ENCODE data around the gene DSC2. TPM values are rescaled to one million over a fixed set of nuclear protein-coding genes. Genes with fewer than 3 reads are reported as not detected.
A peak's percentile ranks its signal among the peaks of the same experiment; 100 is the strongest.
"Not testable (repeated sequence)": the region's sequence is repeated elsewhere in the genome, so short reads cannot be mapped to it uniquely, and the experiment has no call there.

Gene DSC2
- polyA plus RNA-seq, 1 donor: 65.2 TPM

DNA sequence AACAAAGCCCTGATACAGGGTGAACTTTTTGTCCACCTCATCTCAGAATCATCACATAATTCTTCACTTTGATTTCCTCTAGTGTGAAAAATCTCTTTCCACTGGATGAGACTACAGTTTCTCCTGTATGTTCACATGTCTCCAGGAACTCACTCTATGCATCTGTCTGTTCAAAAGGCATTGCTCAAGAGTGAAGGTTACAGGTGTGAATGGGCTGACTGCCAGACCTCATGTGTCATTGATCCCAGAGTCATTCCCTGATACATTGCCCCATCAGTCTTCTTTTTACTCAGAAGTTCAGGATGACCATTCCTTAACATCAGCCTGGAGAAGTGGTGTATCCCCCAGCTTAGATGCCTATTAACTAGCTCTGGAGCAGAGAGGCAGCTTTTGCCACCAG, 55.3 kb downstream of the DSC2 start:
- Histone ChIP-seq H3K4me1 (ENCODE audit: control insufficient read depth, insufficient read depth, low read length) (peaks cover 5% of the 10 kb centered on the region), H3K9me3 (ENCODE audit: control insufficient read depth, low read depth, low read length) (peaks cover 2% of the 10 kb centered on the region), H3K4me3 (ENCODE audit: low read length) (no peak overlapping the region), H3K27me3 (ENCODE audit: control insufficient read depth, insufficient read depth, low read length) (peaks cover 30% of the 10 kb centered on the region), H3K36me3 (ENCODE audit: control insufficient read depth, insufficient read depth, low read length) (no peaks in the 10 kb centered on the region), H3K27ac (ENCODE audit: low read length) (no peak overlapping the region)
- DNase-seq: peak in 1 of 2 donors; percentile 44

DNA sequence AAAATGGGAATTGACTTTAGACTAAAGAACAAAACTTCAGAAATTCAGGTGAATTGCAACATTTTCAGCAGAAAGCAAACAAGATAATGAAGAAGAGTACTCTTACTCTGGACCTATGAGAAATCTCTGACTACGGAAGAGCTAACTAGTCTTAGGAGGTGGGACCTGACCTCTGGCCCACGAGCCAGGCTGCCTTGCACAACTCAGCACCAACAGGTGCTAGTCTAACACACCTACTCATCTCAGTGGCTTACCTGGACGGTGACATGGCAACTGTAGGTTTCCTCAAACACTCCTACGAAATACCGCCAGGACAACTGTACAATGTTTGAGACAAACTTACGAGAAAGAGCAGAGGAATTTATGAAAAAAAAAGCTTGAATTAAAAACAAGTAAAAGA, 56.6 kb downstream of the DSC2 start:
- Histone ChIP-seq H3K4me3 (ENCODE audit: low read length) (no peak overlapping the region), H3K36me3 (ENCODE audit: control insufficient read depth, insufficient read depth, low read length) (no peaks in the 10 kb centered on the region), H3K9me3 (ENCODE audit: control insufficient read depth, low read depth, low read length) (peaks cover 6% of the 10 kb centered on the region), H3K27me3 (ENCODE audit: control insufficient read depth, insufficient read depth, low read length) (peaks cover 44% of the 10 kb centered on the region), H3K4me1 (ENCODE audit: control insufficient read depth, insufficient read depth, low read length) (peaks cover 14% of the 10 kb centered on the region), H3K27ac (ENCODE audit: low read length) (no peak overlapping the region)
- peak in 1 of 2 donors; percentile 22 for DNase-seq
- WGBS (ENCODE audit: insufficient coverage, low lambda C conversion rate): 100% methylated on average over 3 of the region's 6 CpGs

DNA sequence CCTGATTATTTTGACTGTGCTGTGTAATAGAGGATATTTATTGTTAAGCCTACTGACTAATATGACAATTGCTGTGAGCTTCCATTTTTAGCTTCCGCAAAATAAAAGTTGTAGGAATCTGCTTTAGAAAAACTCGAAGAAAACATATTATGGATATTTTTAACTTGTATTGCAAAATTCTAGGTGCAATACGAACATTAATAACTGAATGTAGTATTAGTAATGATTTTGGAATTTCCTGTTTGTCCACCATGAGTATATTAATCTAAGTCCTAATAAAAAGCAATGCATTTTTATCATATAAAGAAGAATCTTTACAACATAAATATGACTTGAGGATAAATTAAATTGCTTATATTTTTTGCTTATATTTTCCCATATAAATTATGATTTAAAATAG, 57.3 kb downstream of the DSC2 start:
- Histone ChIP-seq H3K27me3 (ENCODE audit: control insufficient read depth, insufficient read depth, low read length) (peaks cover 50% of the 10 kb centered on the region), H3K4me3 (ENCODE audit: low read length) (no peak overlapping the region), H3K4me1 (ENCODE audit: control insufficient read depth, insufficient read depth, low read length) (peaks cover 14% of the 10 kb centered on the region), H3K9me3 (ENCODE audit: control insufficient read depth, low read depth, low read length) (peaks cover 6% of the 10 kb centered on the region), H3K36me3 (ENCODE audit: control insufficient read depth, insufficient read depth, low read length) (no peaks in the 10 kb centered on the region), H3K27ac (ENCODE audit: low read length) (no peak overlapping the region)
- DNase-seq: no peak
- 92% methylated on average over 2 of the region's 3 CpGs for WGBS (ENCODE audit: insufficient coverage, low lambda C conversion rate)

DNA sequence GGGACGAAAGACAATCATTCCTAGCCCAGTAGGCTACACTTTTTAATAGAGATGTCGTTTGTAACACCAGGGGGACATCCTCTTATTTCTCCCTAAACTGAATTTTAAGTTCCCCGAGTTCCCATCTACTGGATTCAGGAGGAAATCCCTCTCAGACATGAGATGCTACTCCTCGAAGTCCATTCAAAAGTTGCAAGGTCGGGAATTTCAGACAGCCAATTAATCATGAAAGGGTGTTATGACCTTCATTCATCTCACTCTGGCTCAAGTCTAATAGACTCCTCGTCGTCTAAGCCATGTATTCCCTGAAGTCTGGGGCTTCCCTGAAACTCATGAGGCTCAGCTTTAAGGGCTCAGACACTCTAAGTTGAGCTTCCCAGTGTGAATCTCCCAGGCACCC, 58.5 kb downstream of the DSC2 start:
- Histone ChIP-seq H3K27ac (ENCODE audit: low read length) (no peak overlapping the region), H3K9me3 (ENCODE audit: control insufficient read depth, low read depth, low read length) (peaks cover 6% of the 10 kb centered on the region), H3K4me1 (ENCODE audit: control insufficient read depth, insufficient read depth, low read length) (peaks cover 14% of the 10 kb centered on the region), H3K4me3 (ENCODE audit: low read length) (no peak overlapping the region), H3K27me3 (ENCODE audit: control insufficient read depth, insufficient read depth, low read length) (peaks cover 55% of the 10 kb centered on the region), H3K36me3 (ENCODE audit: control insufficient read depth, insufficient read depth, low read length) (no peaks in the 10 kb centered on the region)
- no peak for DNase-seq
- 74% methylated on average over 3 of the region's 7 CpGs for WGBS (ENCODE audit: insufficient coverage, low lambda C conversion rate)

DNA sequence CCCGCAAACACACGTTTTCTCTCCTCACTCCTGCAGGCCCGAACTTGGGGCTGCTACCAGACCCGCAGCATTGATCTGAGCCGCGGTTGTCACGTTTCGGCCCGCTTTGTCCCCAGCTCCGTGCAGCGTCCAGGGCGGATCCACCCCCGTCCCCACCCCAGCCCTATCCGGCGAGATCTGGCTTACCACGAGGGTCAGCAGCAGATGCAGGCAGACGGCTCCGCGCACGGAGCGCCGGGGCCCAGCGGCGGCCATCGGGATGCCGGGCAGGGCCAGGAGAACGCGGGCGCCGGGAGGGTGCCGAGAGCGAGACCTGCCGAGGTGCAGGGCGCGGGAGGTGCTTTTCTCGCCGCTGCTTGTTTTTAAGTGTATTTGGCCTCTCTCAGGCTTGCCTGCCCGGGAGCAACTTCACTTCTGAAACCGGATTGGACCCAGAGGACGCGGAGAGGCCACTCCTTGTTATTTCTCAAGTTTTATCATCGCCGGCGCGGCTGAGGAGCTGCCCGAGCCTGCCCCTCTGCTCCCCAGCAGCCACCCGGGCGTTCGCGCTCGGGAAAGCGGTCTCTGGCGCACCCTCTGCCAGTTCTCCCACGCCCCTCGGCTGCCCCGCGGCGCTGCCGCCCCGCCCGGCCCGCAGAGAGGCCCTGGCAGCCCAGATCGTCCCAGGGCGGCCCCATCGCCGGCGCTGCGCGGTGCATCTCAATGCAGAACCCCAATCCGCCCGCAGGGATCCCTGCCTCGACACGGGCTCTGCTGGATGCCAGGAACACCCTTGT, 59.6 kb downstream of the DSC2 start, which contains the start of gene DSC3:
Gene DSC3 (minus strand): TSS at position 337 of the 776 bp plus-strand sequence. CDS start 82 bp downstream, at position 255.
- H3K27me3 ChIP-seq (ENCODE audit: control insufficient read depth, insufficient read depth, low read length): peaks cover 57% of the 10 kb centered on the region

DNA sequence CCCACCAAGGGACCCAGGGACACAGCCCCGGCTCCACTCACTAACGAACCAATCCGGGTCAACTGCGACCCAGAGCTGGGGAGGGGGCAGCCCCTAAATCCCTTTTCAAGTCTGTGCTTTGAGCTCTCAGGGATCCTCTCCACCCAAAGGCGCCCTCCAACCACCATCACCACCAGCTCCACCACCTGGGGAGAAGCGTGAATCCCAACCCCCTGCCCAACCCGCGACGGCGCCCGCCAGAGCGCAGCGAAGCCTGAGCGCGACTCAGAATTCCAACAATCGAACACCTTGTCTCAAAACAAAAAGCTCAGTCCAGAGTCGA, 60.2 kb downstream of the DSC2 start:
- H3K27ac ChIP-seq (ENCODE audit: low read length): no peak overlapping the region
- H3K27me3 ChIP-seq (ENCODE audit: control insufficient read depth, insufficient read depth, low read length): peaks cover 59% of the 10 kb centered on the region
- peaks cover 6% of the 10 kb centered on the region for H3K9me3 ChIP-seq (ENCODE audit: control insufficient read depth, low read depth, low read length)
- H3K36me3 ChIP-seq (ENCODE audit: control insufficient read depth, insufficient read depth, low read length): no peaks in the 10 kb centered on the region
- no peak for DNase-seq
- H3K4me3 ChIP-seq (ENCODE audit: low read length): peak overlapping the region; percentile 30
- WGBS (ENCODE audit: insufficient coverage, low lambda C conversion rate): no CpG with 5 or more reads among the region's 17 CpGs
- peaks cover 14% of the 10 kb centered on the region for H3K4me1 ChIP-seq (ENCODE audit: control insufficient read depth, insufficient read depth, low read length)

More for the DNA sequence above, 59.6 kb downstream of the DSC2 start, which contains the start of gene DSC3:
- no CpG with 5 or more reads among the region's 73 CpGs for WGBS (ENCODE audit: insufficient coverage, low lambda C conversion rate)
- peaks cover 6% of the 10 kb centered on the region for H3K9me3 ChIP-seq (ENCODE audit: control insufficient read depth, low read depth, low read length)
- H3K36me3 ChIP-seq (ENCODE audit: control insufficient read depth, insufficient read depth, low read length): no peaks in the 10 kb centered on the region
- peak; percentile 19 to 70 for DNase-seq
- peaks cover 14% of the 10 kb centered on the region for H3K4me1 ChIP-seq (ENCODE audit: control insufficient read depth, insufficient read depth, low read length)
- H3K27ac ChIP-seq (ENCODE audit: low read length): no peak within 1 kb of the TSS
- peak within 1 kb of the TSS; percentile 30 for H3K4me3 ChIP-seq (ENCODE audit: low read length)

DNA sequence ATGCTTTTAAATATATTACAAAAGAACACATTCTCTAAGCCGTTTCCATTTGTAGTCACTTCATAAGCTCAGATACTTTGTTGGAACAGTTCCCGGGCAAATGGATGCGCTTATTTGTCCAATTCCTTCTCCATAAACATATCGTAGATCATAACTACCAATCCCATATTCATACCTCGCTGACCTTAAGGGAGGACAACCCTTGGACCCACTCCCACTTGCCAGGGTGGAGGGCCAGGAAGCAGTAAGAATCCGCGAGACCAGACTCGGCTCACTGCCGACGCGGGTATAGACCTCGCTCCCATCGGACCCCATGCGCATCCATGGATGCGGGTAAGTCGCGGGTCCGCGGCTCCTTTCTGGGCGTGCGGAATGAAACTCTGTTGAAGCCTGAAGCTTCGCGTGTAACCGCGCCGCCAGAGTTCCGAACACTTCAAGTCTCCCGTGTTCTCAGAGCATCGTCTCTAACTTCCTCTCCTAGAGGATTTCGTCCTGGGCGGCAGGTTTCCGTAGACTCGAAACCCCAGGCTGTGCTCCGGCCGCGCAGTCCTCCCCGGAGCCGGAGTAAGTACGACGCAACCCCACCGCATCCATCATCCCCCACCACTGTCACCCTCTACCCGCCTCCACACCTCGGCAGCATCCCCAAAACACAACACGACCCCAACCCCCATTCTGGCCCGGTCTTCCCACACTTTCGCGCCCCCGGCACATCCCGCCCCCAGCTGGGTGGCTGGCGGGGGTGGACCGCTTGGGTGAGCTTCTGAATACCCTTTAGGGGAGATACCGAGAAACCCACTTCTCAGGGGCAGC, 60.7 kb downstream of the DSC2 start:
- H3K36me3 ChIP-seq (ENCODE audit: control insufficient read depth, insufficient read depth, low read length): no peaks in the 10 kb centered on the region
- peak in 1 of 2 donors; percentile 61 for DNase-seq
- peaks cover 6% of the 10 kb centered on the region for H3K9me3 ChIP-seq (ENCODE audit: control insufficient read depth, low read depth, low read length)
- peaks cover 14% of the 10 kb centered on the region for H3K4me1 ChIP-seq (ENCODE audit: control insufficient read depth, insufficient read depth, low read length)
- no CpG with 5 or more reads among the region's 52 CpGs for WGBS (ENCODE audit: insufficient coverage, low lambda C conversion rate)
- peak overlapping the region; percentile 30 for H3K4me3 ChIP-seq (ENCODE audit: low read length)
- H3K27me3 ChIP-seq (ENCODE audit: control insufficient read depth, insufficient read depth, low read length): peaks cover 59% of the 10 kb centered on the region
- H3K27ac ChIP-seq (ENCODE audit: low read length): no peak overlapping the region

DNA sequence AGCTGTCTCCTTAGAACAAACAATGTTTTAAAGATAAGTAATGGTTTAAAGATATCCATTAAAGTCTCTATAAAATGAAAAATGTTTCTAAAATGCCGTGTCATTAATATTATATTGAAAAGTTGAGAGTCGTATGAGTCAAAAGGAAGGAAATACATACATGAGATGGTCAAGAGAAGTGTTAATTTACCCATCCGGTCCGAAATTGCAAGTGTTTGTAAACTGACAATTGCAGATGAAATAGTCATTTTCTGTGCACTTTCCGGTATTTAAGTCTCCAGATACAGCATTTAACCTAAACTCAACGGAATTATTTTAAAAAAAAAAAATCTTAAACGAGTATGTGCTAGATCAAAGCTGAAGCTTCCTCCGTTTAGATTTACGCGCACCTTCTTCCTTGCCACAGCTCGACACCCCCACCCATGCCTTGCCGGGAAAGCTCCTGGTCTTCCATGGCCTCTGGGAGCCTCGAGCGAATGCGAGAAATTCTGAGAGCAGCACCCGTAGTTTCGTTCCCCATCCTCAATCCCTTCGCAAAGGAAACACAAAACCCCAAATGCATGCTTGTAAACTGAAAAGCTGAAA, 61.4 kb downstream of the DSC2 start:
- no peaks in the 10 kb centered on the region for H3K36me3 ChIP-seq (ENCODE audit: control insufficient read depth, insufficient read depth, low read length)
- H3K27me3 ChIP-seq (ENCODE audit: control insufficient read depth, insufficient read depth, low read length): peaks cover 57% of the 10 kb centered on the region
- 10% methylated on average over 2 of the region's 18 CpGs for WGBS (ENCODE audit: insufficient coverage, low lambda C conversion rate)
- peak in 1 of 2 donors; percentile 56 for DNase-seq
- peaks cover 6% of the 10 kb centered on the region for H3K9me3 ChIP-seq (ENCODE audit: control insufficient read depth, low read depth, low read length)
- H3K27ac ChIP-seq (ENCODE audit: low read length): no peak overlapping the region
- H3K4me3 ChIP-seq (ENCODE audit: low read length): no peak overlapping the region
- peaks cover 14% of the 10 kb centered on the region for H3K4me1 ChIP-seq (ENCODE audit: control insufficient read depth, insufficient read depth, low read length)

DNA sequence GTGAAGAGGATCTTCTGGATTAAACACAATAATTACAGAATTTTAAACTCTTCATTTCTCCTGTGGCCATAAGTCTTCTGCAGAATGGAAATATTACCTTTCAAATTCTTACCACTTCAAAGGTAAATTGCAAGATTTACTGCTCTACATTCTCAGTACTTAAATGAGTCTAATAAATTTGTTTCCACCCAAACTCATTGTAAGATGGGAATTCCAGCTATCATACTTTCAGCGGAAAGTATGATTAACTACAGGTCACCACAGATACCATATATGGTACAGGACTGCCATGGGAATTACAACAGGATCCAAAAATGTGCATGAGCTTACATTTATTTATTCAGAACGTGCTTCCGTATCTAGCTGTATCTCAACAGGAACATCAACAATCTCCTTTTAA, 62.8 kb downstream of the DSC2 start:
- WGBS (ENCODE audit: insufficient coverage, low lambda C conversion rate): 54% methylated on average over 3 of the region's 3 CpGs
- DNase-seq: no peak
- Histone ChIP-seq H3K36me3 (ENCODE audit: control insufficient read depth, insufficient read depth, low read length) (no peaks in the 10 kb centered on the region), H3K4me1 (ENCODE audit: control insufficient read depth, insufficient read depth, low read length) (peaks cover 14% of the 10 kb centered on the region), H3K27me3 (ENCODE audit: control insufficient read depth, insufficient read depth, low read length) (peaks cover 54% of the 10 kb centered on the region), H3K4me3 (ENCODE audit: low read length) (no peak overlapping the region), H3K9me3 (ENCODE audit: control insufficient read depth, low read depth, low read length) (peaks cover 6% of the 10 kb centered on the region), H3K27ac (ENCODE audit: low read length) (no peak overlapping the region)

DNA sequence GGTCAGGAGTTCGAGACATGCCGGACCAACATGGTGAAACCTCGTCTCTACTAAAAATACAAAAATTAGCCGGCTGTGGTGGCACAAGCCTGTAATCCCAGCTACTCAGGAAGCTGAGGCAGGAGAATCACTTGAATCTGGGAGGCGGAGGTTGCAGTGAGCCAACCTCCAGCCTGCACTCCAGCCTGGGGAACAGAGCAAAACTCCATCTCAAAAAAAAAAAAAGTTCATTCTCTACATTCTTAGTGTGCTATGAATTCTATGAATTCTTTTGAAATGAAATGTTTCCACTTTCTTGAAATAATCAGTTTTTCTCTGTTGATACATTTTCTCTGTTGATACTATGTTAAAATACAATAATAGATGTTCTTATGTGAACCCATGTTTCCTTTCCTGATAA, 64.5 kb downstream of the DSC2 start:
- not testable (repeated sequence) for DNase-seq; H3K9me3 ChIP-seq (ENCODE audit: control insufficient read depth, low read depth, low read length); H3K4me3 ChIP-seq (ENCODE audit: low read length); H3K27ac ChIP-seq (ENCODE audit: low read length); H3K36me3 ChIP-seq (ENCODE audit: control insufficient read depth, insufficient read depth, low read length)
- peaks cover 36% of the 10 kb centered on the region for H3K27me3 ChIP-seq (ENCODE audit: control insufficient read depth, insufficient read depth, low read length)
- peaks cover 14% of the 10 kb centered on the region for H3K4me1 ChIP-seq (ENCODE audit: control insufficient read depth, insufficient read depth, low read length)
- 100% methylated on average over 1 of the region's 5 CpGs for WGBS (ENCODE audit: insufficient coverage, low lambda C conversion rate)

All from large intestine (tissue), 3 donors.